ENCODE measurements around the gene CLCN1.
"Not testable (repeated sequence)": the region's sequence is repeated elsewhere in the genome, so short reads cannot be mapped to it uniquely, and the experiment has no call there.

CLCN1 gene

DNA sequence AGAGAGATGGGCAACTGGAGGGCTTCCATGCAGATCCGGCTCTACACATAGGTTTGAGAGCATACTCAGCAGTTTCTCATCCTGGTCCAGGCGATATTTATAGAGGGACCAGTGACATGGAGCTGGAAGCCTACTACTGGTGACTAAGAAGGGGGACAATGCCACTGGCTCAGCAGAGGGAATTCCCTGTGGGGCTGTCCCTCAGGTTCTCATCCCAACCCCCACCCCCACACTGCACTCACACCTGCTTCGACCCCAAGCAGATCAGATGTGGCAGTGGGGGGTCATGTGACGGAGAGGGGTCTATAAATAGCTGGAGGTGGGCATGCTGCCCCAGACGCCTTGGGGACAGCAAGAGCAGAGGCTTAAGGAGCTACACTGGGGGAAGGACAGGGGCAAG is at the start of gene CLCN1:
Gene CLCN1, plus strand, starts transcription at position 336 of the 400 bp plus-strand sequence. CDS start 102 bp downstream, outside the sequence.
- no peak for DNase-seq (ENCODE audit: low spot score)

DNA sequence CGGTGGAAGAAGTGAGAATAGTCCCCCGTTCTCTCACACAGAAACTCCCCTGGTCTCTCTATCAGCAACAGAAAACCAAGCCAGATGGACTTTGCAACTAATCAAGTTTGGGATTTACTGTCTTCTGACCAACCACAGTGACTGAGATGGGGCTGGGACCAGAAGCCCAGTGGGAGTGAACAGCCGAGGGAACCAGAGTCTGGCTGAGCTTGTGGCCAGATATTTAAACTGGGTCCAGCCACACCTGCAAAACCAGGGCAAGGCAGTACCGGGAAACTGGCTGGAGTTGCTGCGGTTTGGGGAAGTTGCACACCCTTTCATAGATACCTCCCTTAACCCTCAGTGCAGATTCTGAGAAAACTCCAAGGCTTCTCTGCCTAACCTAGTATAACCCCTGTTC is 46.7 kb upstream of the CLCN1 start:
- DNase-seq (ENCODE audit: low spot score), result no peak

DNA sequence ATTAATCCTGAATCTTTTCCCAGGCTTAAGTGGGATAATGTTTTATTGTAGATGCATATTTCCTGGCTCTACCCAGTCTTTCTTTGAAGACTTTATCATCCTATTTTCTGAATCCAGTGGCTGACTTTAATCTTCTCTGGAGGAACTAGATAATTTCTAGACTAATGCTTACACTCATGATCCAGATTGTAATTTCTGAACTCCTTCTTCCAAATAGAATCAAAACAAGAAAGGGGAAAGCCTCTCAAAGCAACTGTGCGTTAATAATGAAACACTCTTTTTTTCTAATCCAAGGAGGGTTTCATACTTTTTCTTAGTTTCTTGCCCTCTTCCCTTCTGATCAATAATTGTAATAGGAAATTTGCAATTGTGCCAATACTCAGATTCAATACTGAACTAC is 44.7 kb upstream of the CLCN1 start:
- DNase-seq (ENCODE audit: low spot score), result no peak

DNA sequence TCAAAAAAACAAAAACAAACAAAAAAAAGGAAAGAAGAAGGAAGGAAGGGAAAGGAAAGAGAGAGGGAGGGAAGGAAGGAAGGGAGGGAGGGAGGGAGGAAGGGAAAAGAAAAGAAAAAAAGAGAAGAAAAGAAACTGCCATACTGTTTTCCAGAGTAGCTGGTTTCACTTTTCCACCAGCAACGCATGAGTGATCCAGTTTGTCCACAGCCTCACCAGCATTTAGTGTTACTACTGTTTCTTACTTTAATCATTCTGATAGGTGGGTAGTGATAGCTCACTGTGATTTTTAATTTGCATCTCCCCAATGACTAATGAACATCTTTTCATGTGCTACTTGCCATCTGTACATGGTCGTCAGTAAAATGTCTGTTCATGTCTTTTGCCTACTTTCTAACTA is 43.0 kb upstream of the CLCN1 start:
- DNase-seq (ENCODE audit: low spot score), result no peak

DNA sequence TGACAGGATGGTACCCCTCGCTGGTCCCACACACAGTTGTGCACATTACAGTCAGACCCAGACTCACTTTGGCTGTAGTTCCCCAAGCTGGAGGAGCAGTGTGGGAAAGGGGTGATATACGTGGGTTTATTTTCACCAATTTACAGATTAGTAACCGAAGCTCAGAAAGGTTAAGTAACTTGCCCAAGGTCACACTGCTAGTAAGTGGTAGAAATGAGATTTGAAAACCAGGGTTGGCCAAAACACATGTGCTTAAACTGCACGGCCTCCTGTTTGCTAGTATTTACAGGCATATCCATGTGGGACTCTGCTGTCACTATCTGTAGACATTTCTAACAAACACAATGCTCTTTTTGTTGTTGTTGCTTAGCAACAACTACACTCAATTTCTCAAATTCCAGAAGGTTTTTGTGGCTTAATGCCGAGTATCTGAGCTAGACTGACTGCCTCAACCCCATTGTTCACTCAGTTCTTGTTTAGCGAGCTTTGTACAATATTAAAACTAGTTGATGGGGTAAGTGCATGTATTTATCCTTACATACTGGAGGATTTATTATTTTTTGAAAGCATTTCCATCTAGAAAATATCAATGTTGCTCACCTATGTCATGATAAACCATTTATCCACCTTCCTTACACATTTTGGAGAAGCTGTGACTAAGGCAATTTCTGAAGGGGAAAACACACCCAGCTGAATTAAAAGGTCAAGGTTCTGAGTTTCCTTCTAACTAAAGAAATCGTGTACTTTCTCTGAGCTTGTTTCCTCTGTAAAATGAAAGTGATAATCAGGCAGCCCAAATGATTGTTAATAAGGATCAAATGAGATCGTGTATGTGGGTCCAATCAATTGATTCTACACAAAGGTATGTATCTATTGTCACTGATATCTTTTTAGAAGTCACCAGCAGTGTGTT is 36.5 kb upstream of the CLCN1 start:
- DNase-seq (ENCODE audit: low spot score), result peak; percentile 24

DNA sequence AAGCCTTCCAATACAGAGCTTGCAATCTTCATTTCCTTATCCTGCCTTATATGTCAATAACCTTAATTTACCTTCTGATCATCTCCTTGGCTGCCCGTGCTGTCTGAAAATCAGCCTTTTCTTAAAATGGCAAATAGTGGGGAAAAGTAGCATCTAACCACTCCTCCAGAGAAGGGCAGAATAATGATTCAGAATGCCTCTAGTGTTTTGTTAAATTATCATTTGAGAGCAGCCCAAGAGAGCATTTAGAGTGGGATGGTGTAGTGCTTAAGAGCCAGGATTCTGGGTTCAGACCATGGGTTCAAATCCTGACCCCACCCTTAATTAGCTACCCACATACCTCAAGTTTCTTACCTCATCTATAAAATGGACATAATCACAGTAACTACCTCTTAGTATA is 35.8 kb upstream of the CLCN1 start:
- DNase-seq (ENCODE audit: low spot score), result no peak

DNA sequence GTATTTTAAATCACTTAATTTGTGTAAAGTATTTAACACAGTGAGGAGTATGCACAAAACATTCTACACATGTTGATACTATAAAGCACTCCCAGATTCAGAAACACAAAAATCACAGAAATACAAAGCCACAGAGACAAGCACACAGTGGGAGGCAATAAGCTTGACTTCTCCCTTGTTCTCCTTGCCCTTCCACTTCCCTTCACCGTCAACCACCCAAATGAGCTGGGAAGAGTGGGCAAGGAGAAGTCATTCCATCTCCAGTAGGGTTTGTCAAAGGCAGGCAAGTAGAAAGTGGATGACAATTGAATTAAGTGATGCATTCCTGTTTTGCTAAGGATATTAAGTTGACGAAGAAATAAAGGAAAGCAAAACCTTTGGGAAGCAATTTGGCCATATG is 35.3 kb upstream of the CLCN1 start:
- no peak for DNase-seq (ENCODE audit: low spot score)

DNA sequence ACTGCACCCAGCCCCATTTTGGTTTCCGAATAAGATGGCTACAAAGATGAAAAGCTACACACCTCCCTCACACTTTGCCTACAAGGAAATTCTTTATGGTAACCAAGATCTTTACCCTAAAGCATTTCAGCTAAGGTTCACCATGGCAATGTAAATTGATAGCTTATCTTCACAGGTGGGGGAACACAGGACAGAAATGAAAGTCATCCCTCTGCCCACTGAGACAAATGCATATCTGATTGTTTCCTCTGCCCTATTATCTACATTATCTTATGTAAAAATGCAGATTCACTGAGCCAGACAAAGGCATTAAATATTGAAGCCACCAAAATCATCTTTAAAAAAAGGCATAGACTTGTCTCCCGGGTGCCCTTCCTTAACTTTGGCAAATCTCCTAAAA is 34.4 kb upstream of the CLCN1 start:
- no peak for DNase-seq (ENCODE audit: low spot score)

DNA sequence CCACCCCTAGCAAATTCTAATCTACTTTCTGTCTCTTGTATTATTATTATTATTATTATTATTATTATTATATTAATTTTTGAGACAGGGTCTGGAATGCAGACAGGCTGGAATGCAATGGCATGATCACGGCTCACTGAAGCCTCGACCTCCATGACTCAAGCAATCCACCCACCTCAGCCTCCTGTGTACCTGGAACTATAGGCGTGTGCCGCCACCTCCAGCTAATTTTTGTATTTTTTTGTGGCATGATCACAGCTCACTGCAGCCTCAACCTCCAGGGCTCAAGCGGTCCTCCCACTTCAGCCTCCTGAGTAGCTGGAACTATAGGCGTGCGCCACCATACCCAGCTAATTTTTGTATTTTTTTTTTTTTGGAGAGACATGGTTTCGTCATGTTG is 33.8 kb upstream of the CLCN1 start:
- DNase-seq (ENCODE audit: low spot score), result no peak

DNA sequence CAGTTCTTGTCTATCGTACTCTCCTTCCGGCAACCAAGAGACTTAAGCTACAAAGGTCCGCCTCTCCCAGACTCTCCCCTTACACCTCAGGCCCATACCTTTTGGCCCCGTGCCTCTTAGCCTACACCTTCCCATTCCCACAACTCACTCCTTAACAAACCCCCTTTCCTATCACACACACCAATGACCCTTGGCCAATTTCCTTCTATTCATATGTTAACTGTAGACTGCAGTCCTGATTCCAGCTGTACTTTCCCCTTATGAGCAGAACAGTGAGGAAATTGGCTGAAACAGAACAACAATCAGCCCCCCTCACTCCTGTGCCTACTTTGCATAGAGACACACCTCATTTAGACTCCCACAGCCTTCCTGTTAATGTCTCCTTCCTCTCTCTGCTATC is 32.5 kb upstream of the CLCN1 start:
- DNase-seq (ENCODE audit: low spot score), result peak; percentile 21

DNA sequence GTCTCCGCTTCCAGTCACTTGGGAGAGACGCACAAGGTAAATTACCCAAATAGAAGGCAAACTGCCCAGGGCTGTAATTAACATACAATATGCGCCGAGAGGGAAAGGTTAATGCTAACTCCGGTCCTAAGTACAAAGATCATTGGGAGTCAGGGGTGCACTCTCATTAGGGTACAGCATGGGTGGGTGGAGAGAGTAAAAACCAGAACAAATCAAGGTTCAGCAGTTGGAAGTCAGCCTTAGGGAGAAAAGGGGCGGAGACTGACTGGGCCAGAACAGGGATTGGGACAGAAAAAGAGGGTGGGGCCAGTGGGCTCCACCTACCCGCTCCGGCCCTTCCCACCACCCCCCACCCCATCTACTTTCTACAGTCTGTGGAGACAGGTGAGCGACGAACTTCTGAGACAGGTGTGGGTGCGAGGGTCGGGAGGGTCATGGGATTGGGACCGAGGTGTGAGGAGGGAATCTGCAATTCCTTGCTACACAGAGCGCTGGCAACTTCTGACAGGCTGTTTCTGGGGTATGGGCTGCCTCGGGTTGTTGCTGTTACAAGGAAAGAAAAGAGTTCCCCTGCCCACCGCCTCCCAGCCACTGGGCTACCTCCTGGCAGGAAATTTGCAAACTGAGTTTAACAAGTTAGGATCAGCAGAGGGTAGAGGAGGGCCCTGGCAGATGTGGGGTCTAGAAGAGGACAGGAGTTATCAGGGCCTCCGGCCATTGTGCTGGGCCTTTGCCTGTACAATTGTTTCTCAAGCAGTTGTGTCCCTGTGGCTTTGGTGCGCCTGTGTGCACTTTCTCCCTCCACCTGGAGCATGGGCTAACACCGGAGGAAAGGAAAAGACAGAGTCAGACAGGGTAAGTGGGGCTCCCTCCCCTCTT is 31.1 kb upstream of the CLCN1 start, which contains the start of gene TMEM139:
Gene TMEM139, plus strand, starts transcription at position 368 of the 879 bp plus-strand sequence. CDS start 1,000 bp downstream, outside the sequence.
- DNase-seq (ENCODE audit: low spot score), result peak; percentile 76

DNA sequence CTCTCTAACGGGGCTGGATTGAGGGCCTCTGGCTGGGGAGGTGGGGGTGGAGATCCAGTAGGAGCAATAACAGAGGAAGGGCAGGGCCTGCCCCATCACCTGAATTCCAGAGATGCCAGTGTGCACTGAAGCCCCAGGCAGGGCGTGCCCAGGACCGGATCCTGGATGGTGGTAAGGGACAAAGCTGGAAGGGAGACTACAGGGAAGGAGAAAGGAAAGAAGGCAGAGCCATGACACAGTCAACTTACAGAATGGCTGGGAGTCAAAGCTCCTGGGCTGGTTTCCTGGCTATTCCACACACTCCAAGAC is 30.5 kb upstream of the CLCN1 start:
- DNase-seq (ENCODE audit: low spot score), result peak; percentile 44

DNA sequence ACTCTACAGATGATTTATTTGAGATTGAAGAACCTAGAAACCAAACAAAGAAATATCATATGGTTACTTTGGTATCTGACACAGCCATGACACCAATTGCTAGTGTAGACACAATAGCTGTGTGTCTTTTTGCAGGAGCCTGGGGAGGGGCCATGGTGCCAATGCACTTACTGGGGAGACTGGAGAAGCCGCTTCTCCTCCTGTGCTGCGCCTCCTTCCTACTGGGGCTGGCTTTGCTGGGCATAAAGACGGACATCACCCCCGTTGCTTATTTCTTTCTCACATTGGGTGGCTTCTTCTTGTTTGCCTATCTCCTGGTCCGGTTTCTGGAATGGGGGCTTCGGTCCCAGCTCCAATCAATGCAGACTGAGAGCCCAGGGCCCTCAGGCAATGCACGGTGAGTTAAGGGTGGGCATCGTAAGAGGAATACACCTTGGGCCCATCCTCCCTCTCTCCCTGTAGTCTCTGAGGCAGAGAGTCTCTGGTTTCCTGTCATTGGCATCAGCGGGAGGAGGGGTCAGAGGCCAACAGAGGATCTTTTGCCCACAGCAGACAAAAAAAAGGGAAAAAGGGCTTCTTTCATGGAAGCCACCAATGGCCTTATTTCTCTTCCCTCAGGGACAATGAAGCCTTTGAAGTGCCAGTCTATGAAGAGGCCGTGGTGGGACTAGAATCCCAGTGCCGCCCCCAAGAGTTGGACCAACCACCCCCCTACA is 29.9 kb upstream of the CLCN1 start:
- DNase-seq (ENCODE audit: low spot score), result no peak

DNA sequence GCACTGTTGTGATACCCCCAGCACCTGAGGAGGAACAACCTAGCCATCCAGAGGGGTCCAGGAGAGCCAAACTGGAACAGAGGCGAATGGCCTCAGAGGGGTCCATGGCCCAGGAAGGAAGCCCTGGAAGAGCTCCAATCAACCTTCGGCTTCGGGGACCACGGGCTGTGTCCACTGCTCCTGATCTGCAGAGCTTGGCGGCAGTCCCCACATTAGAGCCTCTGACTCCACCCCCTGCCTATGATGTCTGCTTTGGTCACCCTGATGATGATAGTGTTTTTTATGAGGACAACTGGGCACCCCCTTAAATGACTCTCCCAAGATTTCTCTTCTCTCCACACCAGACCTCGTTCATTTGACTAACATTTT is 29.4 kb upstream of the CLCN1 start:
- no peak for DNase-seq (ENCODE audit: low spot score)

DNA sequence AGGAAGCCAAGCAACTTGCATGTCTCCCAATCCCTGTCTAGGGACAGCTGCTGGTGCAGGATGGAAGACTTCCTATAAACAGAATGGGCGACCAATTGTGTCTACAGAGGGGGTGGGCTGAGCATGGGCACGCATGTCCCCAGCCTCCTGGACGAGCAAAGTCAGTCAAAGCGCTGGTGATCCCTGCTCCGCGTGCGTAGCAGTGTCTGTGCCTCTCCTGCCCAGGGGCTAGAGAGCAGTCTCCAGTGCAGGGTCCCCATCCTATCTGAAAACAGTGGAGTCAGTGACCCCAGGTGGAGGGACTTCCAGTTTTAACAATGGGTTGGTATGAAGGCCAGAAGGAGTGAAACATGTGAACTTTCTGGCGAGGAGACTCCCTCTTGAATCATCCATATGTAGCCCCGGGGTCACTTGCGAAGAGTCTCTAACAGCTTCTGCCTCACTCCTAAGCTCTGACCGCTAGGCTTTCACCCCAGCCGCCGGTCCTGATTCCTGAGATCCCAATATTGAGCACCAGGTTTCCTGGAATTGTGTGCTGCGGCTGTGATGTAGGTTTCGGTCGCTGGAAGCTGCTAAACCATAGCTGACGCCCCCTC is 28.5 kb upstream of the CLCN1 start:
- DNase-seq (ENCODE audit: low spot score), result no peak

DNA sequence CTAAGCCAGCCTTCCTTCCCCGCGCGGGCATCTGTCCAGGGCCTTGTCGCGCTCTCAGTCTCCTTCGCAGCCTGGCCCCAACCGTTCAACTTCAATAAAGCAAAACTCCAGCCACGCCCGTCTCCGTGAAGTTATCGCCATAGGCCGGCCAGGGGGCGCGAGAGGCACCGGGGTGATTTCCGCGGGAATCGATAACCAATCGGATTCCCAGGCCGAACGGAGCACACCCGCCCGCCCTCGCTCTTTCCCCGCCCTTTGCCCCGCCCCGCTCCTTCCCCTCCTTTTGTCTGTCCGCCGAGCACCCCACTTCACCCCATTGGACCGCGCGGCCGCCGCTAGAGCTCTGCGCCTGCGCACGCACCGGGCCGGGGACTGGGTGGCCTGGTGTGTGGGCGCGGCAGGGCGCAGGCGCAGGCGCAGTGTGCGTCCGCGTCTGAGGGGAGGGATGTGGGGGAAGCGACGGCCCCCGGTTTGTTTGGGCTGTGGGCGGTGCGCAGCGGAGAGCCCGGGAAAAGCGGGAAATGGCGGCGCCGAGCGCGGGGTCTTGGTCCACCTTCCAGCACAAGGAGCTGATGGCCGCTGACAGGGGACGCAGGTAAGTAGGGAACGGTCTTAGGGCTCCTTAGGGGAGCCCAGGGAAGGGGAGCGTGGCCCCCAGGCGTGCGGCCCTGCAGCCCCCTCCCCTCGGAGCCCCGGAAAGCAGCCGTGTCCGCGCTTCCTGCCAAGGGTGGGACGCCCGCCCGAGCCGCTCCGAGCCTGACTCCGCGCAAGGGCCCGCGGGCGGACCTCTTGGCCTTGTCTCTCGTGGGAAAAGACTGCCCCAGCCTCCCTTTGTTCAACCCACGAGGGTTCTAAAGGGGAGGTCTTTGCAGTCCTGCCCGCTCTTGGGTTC is 27.7 kb upstream of the CLCN1 start, which contains the start of gene CASP2:
Gene CASP2, plus strand, starts transcription at position 417 of the 892 bp plus-strand sequence. Its CDS starts 105 bp downstream, at position 522.
- peak; percentile 99 for DNase-seq (ENCODE audit: low spot score)

DNA sequence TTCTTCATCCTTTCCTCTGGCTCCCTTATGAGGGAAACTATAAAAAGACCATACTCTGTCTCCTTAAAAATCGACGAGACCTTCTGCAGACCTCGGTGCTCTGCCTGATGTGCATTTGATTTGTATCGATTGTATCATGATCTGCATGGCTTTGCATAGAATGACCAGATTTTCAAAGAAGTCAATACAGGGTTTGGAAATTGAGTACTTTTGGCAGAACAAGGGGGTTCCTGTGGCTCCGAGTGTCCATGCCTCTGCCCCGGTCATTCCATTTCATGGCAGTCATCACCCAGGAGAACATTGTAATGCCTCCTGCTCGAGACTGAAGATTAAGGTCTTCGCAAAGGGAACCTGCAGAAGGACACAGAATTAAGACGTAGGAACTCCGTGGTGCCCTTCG is 27.1 kb upstream of the CLCN1 start:
- DNase-seq (ENCODE audit: low spot score), result no peak

DNA sequence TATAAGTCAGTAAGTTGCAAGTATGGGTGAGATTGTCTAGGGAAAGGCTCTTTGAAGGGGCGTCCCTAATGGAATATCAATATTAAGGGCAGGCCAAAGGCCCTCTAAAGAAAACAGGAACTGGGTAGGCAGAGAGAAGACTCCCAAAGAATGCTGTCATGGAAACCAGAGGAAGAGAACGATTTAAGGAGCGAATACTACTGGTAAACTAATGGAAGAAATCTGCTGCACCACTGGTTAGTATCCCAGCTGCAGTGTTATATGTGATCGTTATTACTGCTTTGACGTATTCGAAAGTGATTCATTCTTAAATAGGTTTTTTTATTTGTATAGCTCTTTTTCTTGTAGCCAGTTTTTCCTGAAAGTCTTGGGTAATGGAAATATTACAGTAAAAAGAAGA is 26.5 kb upstream of the CLCN1 start:
- no peak for DNase-seq (ENCODE audit: low spot score)

DNA sequence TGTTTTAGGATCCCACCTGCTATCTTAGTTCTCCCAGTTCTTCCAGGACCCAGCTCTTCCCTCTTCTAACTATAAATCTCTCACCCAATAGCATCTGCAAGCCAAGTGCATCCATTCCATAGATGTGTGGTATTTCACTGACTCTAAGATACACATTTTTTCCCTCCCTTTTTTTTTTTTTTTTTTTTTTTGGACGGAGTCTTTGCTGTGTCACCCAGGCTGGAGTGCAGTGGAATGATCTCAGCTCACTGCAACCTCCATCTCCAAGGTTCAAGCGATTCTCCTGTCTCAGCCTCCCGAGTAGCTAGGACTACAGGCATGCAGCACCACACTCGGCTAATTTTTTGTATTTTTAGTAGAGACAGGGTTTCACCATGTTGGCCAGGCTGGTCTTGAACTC is 26.0 kb upstream of the CLCN1 start:
- not testable (repeated sequence) for DNase-seq (ENCODE audit: low spot score)

DNA sequence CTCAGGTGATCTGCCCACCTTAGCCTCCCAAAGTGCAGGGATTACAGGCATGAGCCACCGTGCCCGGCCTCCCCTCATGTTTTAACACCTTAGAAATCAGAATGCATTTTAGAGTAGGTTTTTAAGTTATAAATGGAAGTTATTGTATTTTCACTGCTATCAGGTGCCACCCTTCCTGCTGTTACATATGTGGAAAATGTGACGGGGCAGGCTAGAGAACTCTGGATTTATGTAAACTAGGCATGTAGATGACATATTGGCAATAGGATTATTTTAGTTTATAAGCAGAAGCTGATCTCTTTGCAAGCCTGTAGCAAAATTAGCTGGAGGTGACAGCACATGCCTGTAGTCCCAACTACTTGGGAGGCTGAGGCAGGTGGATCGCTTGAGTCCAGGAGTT is 25.6 kb upstream of the CLCN1 start:
- no peak for DNase-seq (ENCODE audit: low spot score)

DNA sequence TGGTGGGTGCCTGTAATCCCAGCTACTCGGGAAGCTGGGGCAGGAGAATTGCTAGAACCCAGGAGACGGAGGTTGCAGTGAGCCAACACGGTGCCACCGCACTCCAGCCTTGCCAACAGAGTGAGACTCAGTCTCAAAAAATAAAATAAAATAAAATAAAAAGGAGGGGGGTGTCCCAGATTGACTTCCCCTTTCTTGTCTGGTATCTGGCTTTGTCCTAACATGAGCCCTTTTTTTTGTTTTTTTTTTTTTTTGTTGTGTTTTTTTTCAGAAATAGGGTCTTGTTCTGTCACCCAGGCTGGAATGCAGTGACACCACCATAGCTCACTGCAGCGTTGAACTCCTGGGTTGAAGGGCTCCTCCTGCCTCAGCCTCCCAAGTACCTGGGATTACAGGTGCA is 23.0 kb upstream of the CLCN1 start:
- DNase-seq (ENCODE audit: low spot score), result no peak
